ENCODE results near the gene SSB. TPM values are rescaled to one million over a fixed set of nuclear protein-coding genes. Genes with fewer than 3 reads are reported as not detected.

The SSB gene
- total and polyA plus RNA-seq, 4 donors, result 58.0 to 116 (median 71.3) TPM

GRCh38 chr2:169828141-169828811, 29.6 kb downstream of the SSB start:
- peak; percentile 24 for ATAC-seq (ENCODE audit: insufficient read depth, low FRiP score)
- Histone ChIP-seq H3K27ac (ENCODE audit: low read depth in 1 of 2, low read length in 1 of 2) (peak overlapping the region; percentile 96 to 97), H3K4me3 (peak overlapping the region; percentile 89), H3K4me1 (ENCODE audit: control insufficient read depth in 5 of 5, insufficient read depth in 5 of 5, low read length in 5 of 5) (peaks cover 0 to 11% (median 5%) of the 10 kb centered on the region in 5 donors), H3K36me3 (ENCODE audit: control insufficient read depth in 4 of 4, insufficient read depth in 4 of 4, low read length in 4 of 4) (no peaks in the 10 kb centered on the region), H3K9ac (ENCODE audit: insufficient read depth in 1 of 2, low read length in 2 of 2) (peak overlapping the region; percentile 51 to 84), H3K27me3 (ENCODE audit: control insufficient read depth in 3 of 3, insufficient read depth in 3 of 3, low read length in 2 of 3) (no peaks in the 10 kb centered on the region), H3K9me3 (ENCODE audit: control insufficient read depth in 4 of 4, insufficient read depth in 3 of 4, low read length in 3 of 4) (no peaks in the 10 kb centered on the region)
- 1% methylated on average over 13 of the region's 13 CpGs for WGBS, 2 donors
- TF ChIP-seq CTCF (IDR thresholded peaks at IDR 0.05; ENCODE audit: control extremely low read depth, extremely low read depth), result no peak
- peak; percentile 27 to 60 (median 56) for DNase-seq

- no peak for ATAC-seq (ENCODE audit: insufficient read depth, low FRiP score)
- Histone ChIP-seq H3K27ac (ENCODE audit: low read depth in 1 of 2, low read length in 1 of 2) (no peak overlapping the region), H3K27me3 (ENCODE audit: control insufficient read depth in 3 of 3, insufficient read depth in 3 of 3, low read length in 2 of 3) (no peaks in the 10 kb centered on the region), H3K4me1 (ENCODE audit: control insufficient read depth in 5 of 5, insufficient read depth in 5 of 5, low read length in 5 of 5) (peaks cover 0 to 25% (median 0%) of the 10 kb centered on the region in 5 donors), H3K36me3 (ENCODE audit: control insufficient read depth in 4 of 4, insufficient read depth in 4 of 4, low read length in 4 of 4) (no peaks in the 10 kb centered on the region), H3K4me3 (no peak overlapping the region), H3K9ac (ENCODE audit: insufficient read depth in 1 of 2, low read length in 2 of 2) (no peak overlapping the region), H3K9me3 (ENCODE audit: control insufficient read depth in 4 of 4, insufficient read depth in 3 of 4, low read length in 3 of 4) (no peaks in the 10 kb centered on the region)
- no peak for TF ChIP-seq CTCF (IDR thresholded peaks at IDR 0.05; ENCODE audit: control extremely low read depth, extremely low read depth)
- 87 to 94% methylated on average over 1 of the region's 1 CpG for WGBS, 2 donors
- DNase-seq, result no peak
These were observed 35.7 kb downstream of the SSB start for GRCh38 chr2:169834401-169834800.

GRCh38 chr2:169838743-169839489, 40.2 kb downstream of the SSB start:
- Histone ChIP-seq H3K9ac (ENCODE audit: insufficient read depth in 1 of 2, low read length in 2 of 2) (no peak overlapping the region), H3K4me3 (no peak overlapping the region), H3K9me3 (ENCODE audit: control insufficient read depth in 4 of 4, insufficient read depth in 3 of 4, low read length in 3 of 4) (no peaks in the 10 kb centered on the region), H3K36me3 (ENCODE audit: control insufficient read depth in 4 of 4, insufficient read depth in 4 of 4, low read length in 4 of 4) (peaks cover 0 to 2% (median 0%) of the 10 kb centered on the region in 4 donors), H3K4me1 (ENCODE audit: control insufficient read depth in 5 of 5, insufficient read depth in 5 of 5, low read length in 5 of 5) (peaks cover 0 to 10% (median 7%) of the 10 kb centered on the region in 5 donors), H3K27me3 (ENCODE audit: control insufficient read depth in 3 of 3, insufficient read depth in 3 of 3, low read length in 2 of 3) (no peaks in the 10 kb centered on the region), H3K27ac (ENCODE audit: low read depth in 1 of 2, low read length in 1 of 2) (no peak overlapping the region)
- TF ChIP-seq CTCF (IDR thresholded peaks at IDR 0.05; ENCODE audit: control extremely low read depth, extremely low read depth), result no peak
- ATAC-seq (ENCODE audit: insufficient read depth, low FRiP score), result no peak
- WGBS, 2 donors, result 89 to 93% methylated on average over 2 of the region's 2 CpGs
- no peak for DNase-seq

Data from lung (tissue), 12 donors.